ENCODE data around the gene RABGGTA. TPM values are rescaled to one million over a fixed set of nuclear protein-coding genes. Genes with fewer than 3 reads are reported as not detected.

The RABGGTA gene
- total RNA-seq, 2 donors from 2014 or later = 58.6 to 67.0 TPM

DNA sequence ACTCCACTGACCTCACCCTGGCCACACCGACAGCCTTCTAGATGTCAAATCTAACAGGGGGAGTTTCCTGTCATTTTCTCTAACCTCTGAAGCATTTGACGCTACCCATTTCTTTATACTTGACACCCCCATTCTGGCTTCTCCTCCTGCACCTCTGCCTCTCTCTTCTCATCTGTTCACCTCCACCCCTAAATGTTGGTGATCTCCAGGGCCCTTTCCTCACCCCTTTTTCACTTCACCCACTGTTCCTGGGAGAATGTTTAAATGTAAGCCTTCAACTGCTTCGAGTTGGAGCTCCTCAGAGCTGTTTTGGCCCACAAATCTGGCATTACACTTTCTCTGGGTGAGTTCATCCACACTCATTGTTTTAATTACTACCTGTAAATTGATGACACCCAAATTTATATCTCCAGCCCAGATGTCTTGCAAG lies 452 bp upstream of the RABGGTA start:
- ATAC-seq (no peak), DNase-seq (ENCODE audit: low spot score in 2 of 2) (no peak)
- H3K36me3 Mint-ChIP-seq = peaks cover 5 to 6% of the 10 kb centered on the region in 2 donors
- H3K27ac Mint-ChIP-seq = peak overlapping the region; percentile 90 to 92
- H3K9me3 Mint-ChIP-seq = no peaks in the 10 kb centered on the region

DNA sequence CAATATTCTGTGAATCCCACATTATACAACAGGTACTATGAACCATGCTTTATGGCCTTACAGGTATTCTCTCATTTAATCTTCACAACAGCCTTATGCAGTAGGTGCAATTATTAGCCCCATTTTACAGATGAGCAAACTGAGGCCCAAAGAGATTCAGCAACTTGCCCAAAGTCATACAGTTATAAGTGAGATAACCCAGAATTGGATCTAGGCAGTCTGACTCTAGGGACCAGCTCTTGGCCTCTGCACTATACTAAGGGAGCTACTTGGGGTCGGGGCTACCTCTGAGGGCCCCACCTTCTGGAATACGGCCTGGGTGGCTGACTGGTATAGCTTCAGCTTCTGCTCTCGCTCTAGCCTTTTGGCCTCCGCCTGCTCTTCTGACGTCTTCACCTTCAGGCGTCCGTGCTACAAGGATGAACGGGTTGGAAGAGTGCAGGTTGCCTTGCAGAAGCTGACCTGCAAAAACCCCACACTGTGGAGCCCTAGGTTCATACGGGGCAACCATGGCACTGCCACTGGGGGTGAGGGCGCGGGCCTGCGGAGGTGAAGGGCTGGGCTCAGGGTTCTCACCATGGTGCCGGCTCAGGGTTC lies 762 bp downstream of the RABGGTA start:
- Mint-ChIP-seq H3K27ac (peak overlapping the region; percentile 90 to 95), H3K36me3 (peaks cover 5 to 7% of the 10 kb centered on the region in 2 donors), H3K9me3 (no peaks in the 10 kb centered on the region)
- DNase-seq (ENCODE audit: low spot score in 2 of 2) (no peak), ATAC-seq (no peak)

DNA sequence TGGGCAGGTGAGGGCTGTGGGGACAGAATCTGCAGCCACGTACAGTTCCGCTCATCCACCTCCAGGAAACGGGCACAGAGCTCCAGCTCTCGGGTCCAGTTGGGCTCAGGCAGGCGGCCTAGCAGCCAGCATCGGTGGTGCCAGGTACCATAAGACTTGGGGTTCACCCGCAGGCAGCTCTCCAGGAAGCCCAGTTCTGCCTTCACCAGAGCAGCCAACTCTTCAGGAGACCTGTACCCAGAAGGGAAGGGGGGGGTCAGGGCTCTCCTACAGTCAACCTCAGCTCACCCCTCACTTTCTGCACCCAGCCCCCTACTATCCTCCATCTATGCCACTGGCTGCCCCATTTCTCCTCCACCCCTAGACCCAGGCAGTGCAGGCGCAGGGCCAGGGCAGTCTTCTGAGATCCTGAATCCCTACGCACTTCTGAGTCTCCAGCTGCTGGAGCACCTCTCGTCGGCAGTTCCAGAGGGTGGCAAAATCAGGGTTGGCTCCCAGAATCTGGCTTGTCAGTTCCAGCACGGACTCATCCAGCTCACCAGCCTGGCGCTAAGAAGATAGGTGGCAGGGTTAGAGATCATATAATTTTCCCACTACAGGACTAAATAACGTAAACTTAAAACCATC lies 1.4 kb downstream of the RABGGTA start:
- Mint-ChIP-seq H3K27ac (no peak overlapping the region), H3K9me3 (no peaks in the 10 kb centered on the region), H3K36me3 (peaks cover 5 to 7% of the 10 kb centered on the region in 2 donors)
- ATAC-seq (no peak), DNase-seq (ENCODE audit: low spot score in 2 of 2) (no peak)

DNA sequence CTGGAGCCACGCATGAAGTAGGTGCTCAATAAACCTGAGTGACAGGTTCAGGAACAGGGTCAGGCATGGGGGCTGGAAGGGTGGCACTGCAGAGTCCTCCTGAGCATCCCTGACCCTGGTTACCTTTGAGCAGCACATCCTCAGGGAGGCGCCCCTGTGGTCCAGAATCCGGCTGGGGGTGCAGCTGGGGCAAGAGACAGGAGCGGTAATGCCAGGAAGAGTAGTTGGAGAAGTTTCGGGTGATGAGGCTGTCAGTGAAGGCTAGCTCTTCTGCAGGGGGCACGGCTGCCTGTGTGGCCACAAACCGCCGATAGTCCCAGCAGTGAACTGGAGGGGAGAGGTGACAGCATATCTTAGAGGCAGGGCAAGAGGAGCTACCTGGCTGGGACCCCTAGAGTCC lies 2.0 kb downstream of the RABGGTA start:
- ATAC-seq (no peak), DNase-seq (ENCODE audit: low spot score in 2 of 2) (no peak)
- peak overlapping the region in 1 of 2 donors; percentile 63 for H3K27ac Mint-ChIP-seq
- peaks cover 5 to 7% of the 10 kb centered on the region in 2 donors for H3K36me3 Mint-ChIP-seq
- H3K9me3 Mint-ChIP-seq = no peaks in the 10 kb centered on the region

DNA sequence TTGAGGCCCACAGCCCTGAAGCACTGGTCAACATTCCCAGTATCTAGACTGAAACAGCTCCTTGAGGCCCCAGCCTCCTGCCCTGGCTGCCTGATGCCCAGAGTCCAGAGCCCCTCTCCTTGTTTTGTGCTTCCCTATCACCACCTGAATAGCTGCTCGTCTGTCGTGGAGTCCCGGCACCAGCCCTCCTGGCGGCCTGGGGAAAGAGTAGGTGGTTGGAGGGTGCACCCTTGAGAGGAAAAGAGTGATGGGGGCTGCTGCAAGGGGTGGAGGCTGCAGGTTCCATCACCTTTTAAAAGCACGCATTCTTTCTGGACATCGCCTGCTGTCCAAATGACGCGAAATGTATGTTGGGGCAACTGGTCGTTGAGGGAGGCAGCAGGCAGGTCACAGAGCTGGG lies 3.2 kb downstream of the RABGGTA start:
- Mint-ChIP-seq H3K27ac (no peak overlapping the region), H3K9me3 (no peaks in the 10 kb centered on the region), H3K36me3 (peaks cover 5 to 7% of the 10 kb centered on the region in 2 donors)
- no peak for ATAC-seq
- DNase-seq (ENCODE audit: low spot score in 2 of 2) = no peak

DNA sequence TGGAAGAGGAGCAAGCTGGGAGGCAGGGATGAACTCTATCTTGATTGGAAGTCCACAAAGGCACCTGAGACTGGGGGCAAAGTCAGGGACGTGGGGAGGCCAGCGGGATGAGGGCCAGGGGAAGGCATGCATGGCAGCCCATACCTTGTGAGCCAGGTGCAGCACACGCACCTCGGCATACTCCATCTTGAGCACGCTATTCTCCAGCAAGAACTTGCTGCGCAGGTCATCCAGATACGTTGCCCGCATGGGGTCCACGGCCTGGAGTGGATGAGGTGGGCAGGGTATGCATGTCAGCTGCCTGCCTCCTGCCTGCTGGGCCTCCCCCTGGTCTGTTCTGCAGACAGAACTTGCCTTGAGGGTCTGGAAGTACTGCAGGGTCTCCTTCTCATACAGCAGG lies 3.9 kb downstream of the RABGGTA start:
- Mint-ChIP-seq H3K9me3 (no peaks in the 10 kb centered on the region), H3K27ac (peak overlapping the region in 1 of 2 donors; percentile 55), H3K36me3 (peaks cover 5 to 7% of the 10 kb centered on the region in 2 donors)
- no peak for ATAC-seq
- no peak for DNase-seq (ENCODE audit: low spot score in 2 of 2)

DNA sequence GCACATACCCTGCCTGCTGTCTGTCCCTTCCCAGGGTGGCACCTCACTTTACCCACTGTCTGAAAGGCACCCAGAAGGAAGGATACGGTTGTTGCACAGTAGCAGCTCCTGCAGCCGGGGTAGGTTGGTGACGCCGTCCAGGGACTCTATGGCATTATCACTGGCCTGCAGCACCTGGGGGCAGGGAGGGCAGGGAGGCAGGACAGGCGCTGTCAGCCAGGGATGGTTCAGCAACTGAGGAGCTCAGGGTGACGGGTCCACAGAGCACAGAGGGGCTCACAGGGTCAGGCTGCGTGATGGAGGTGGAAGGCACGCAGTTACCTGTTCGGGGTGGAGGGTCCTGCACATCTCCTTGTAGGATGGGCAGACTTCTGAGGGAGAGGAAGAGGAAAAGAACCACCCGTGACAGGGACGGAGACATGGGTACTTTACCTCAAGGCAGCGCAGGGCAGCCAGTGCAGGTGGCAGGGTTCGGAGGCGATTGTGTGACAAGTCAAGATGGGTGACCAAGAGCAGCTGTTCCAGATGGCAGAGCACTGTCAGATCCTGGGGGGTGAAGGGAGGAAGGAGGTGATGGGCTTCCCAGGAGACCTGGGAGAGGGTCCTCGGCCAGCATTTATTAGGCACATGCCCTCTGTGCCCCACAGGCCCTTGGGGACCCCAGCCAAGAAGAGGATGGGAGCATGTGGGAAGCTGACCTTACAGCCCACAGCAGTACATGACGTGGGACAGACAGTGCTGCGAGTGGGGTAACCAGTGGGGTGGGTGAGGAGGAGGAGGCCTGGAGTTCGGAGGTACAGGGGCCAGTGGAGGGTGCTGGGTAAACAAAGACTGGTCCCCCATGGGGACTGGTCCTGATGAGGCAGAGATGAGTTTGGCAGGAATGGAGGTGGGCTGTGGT lies 4.8 kb downstream of the RABGGTA start:
- ATAC-seq = no peak
- H3K27ac Mint-ChIP-seq = peak overlapping the region; percentile 37 to 55
- H3K36me3 Mint-ChIP-seq = peaks cover 5 to 7% of the 10 kb centered on the region in 2 donors
- no peak for DNase-seq (ENCODE audit: low spot score in 2 of 2)
- H3K9me3 Mint-ChIP-seq = no peaks in the 10 kb centered on the region

DNA sequence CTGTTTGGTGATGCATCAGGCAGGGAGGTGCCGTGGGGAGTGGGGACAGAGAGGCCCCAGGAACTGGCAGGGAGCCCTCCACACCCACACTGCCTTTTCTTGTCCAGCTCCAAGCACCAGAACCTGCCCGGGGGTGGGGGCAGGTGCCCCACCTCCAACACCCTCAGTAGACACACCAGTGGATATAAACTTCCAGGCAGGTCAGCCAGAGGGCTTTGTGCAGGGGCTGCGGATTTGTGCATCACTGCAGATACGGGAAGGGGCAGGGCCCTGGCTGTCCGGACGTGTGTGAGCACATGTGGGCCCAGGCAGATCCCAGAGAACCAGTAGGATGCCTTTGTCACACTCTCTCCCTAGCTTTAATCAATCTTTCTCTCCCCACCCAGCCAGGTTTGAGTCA lies 7.1 kb downstream of the RABGGTA start:
- Mint-ChIP-seq H3K27ac (peak overlapping the region in 1 of 2 donors; percentile 55), H3K9me3 (no peaks in the 10 kb centered on the region), H3K36me3 (peaks cover 7 to 11% of the 10 kb centered on the region in 2 donors)
- DNase-seq (ENCODE audit: low spot score in 2 of 2) = no peak
- ATAC-seq = no peak

DNA sequence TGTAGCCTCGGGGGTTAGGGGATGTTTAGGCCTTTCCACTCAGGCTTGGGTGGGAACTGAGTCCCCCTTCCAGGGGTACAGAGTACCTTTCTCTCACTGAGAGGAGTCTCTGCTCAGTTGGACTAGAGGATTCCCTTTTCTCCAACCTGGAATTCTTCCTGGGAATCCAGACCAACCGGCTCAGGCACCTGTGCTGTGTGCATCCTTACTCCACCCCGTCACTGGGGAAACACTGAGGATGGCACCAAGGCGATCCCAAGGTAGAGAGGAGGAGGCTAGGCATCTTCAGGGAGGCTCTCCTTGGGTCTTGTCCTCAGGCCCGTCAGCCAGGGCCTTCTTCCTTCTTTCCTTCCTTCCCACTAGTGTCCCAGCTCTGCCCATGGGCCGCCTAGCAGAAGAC lies 7.5 kb downstream of the RABGGTA start:
- peak overlapping the region in 1 of 2 donors; percentile 55 for H3K27ac Mint-ChIP-seq
- peaks cover 7 to 11% of the 10 kb centered on the region in 2 donors for H3K36me3 Mint-ChIP-seq
- DNase-seq (ENCODE audit: low spot score in 2 of 2) = no peak
- H3K9me3 Mint-ChIP-seq = no peaks in the 10 kb centered on the region
- no peak for ATAC-seq

DNA sequence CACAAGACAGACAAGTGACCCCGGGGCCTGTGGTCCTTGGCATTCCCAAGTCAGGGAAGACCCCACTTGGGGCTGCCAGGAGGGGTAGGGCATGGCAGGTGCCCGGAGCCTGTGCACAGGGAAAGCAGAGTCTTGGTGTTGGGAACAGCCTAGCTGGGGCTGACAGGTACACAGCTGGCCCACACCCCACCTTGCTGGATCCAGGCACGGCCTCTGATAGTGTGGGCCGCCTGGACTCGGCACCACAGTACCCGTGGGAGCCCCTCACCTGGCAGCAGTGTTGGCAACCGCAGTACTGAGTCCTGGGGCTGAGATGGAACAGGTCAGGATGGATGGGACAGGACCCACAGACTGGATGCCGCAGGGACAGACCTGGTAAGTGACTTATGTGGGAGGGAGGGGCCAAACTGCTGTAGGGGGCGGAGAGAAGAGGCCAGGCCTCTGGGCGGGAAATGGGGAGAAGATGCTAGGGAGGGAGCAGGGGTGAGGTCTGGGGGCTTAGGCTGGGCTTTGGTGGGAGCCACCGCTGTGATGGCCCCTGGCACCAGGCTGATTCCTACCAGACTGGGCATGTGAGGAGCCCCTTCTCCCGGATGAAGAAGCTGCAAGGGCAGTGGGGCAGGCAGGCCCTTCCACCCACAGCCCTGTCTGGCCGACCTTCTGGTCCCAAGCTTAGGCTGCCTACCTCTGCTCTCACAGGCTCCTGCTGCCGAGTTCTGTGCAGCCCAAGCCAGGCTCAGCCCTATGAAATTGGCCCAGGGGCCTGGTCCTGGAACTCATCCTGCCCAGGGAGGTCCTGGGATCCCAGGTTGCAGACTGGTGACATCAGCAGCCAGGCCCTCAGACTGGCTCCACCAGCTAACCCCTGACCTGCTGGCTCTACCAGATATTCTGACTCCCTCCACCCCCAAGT lies 8.3 kb downstream of the RABGGTA start, which contains the start of gene TGM1:
TSS of gene TGM1 (minus strand) at position 357 of the 913 bp plus-strand sequence. CDS start 825 bp downstream, outside the sequence.
- peak within 1 kb of the TSS; percentile 52 to 55 for H3K27ac Mint-ChIP-seq
- peaks cover 7 to 11% of the 10 kb centered on the region in 2 donors for H3K36me3 Mint-ChIP-seq
- H3K9me3 Mint-ChIP-seq = no peaks in the 10 kb centered on the region
- no peak for DNase-seq (ENCODE audit: low spot score in 2 of 2)
- ATAC-seq = peak; percentile 4 to 21

DNA sequence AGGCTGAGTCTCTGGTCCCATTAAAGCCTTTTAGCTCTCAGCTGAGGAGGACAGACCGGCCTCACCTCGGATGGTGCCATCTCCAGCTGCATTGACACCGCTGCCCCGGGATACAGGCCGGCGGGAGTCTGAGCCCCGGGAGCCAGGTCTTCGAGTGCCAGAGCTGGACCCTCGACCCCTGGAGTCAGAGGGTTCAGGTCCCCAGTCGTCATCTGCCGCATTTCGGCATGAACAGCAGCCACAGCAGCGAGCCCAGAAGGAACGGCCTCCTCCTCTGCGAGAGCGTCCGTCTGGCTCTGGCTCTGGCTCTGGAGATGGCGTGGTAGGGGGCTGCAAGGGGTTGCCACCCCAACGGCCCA lies 9.4 kb downstream of the RABGGTA start:
- Mint-ChIP-seq H3K27ac (peak overlapping the region in 1 of 2 donors; percentile 52), H3K36me3 (peaks cover 2 to 6% of the 10 kb centered on the region in 2 donors), H3K9me3 (no peaks in the 10 kb centered on the region)
- ATAC-seq = no peak
- no peak for DNase-seq (ENCODE audit: low spot score in 2 of 2)

DNA sequence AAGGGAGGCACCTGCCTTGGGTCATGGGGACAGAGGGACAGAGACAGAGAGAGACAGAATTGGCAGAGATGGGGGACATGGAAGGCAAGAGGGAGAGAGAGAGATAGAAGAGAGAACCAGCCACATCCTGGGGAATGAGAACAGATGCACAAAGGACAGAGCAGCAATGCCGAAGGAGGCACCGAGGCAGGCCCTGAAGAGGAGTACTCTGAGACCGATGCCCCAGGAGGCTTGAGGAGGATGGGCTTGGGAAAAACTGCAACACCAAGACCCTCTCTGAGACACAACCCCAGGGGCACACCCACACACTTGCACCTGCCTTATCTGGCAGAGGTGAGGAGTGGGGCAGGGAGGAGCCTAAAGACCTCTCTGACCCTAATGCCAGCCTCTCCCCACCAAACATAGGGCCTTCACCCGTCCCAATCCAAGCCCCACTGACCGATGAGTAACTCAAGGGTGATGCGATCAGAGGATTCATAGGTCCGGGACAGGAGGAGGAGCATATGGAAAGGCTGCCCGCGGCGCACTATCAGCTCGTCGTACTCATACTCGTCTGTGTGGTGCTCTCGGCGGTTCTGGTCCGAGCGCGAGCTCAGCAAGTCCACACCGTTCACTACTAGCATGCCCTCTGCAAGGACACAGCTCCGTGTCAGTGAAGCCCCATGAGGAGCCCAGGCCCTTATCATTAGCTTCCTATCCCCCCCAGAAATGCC lies 10.0 kb downstream of the RABGGTA start:
- ATAC-seq (no peak), DNase-seq (ENCODE audit: low spot score in 2 of 2) (no peak)
- H3K36me3 Mint-ChIP-seq = peaks cover 0 to 5% of the 10 kb centered on the region in 2 donors
- H3K27ac Mint-ChIP-seq = no peak overlapping the region
- no peaks in the 10 kb centered on the region for H3K9me3 Mint-ChIP-seq

DNA sequence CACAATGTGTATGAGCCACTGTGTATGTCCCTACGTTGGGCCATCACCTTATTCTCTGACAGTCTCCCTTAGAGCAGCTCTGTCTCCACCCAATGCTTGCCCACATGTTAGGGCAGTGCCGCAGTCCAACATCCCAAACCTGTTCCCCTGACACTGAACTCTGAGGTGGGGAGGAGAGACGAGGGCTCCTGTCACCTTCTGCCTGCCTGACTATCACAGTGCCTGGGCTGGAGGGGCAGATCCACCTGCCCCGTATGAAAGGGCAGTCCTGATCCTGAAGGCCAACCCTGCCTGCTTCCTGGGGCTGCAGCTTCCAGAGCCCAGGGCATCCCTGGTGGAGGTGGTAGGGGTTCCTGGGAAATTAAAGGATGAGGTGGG lies 10.6 kb downstream of the RABGGTA start:
- ATAC-seq (no peak), DNase-seq (ENCODE audit: low spot score in 2 of 2) (no peak)
- Mint-ChIP-seq H3K27ac (no peak overlapping the region), H3K36me3 (peaks cover 0 to 5% of the 10 kb centered on the region in 2 donors), H3K9me3 (no peaks in the 10 kb centered on the region)

DNA sequence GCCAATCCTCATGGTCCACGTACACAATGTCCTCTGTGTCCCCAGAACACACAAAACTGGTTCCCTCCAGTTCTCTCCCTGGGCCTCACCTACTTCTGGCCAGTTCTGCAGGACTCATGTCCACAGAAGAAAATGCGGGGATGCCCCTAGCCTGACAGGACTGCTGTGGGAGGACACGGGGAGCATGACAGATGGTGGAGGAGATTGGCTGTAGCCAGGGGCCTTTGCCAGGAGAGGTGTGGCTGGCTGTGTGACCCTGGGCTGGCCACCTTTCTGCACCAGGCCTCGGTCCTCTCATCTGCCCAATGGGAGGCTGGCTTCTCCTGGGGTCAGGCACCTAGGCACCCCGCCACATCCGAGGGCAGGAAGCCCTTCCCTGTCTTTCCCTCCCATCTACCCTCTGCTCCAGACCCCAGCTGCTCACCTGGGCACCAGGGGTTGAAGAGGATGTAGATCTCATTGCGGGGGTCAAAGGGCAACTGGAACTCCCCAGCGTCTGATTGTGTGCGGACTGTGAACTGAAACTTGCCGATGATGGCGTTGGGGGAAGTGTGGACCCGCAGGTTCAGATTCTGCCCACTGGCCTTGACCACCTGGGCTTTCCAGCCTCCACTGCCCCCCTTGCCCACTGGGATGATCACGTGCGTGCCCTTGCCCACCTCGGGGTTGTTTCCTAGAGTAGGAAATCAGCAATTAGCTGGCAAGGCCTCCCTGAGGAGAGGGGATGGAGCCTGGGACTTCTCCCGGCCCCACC lies 11.2 kb downstream of the RABGGTA start:
- DNase-seq (ENCODE audit: low spot score in 2 of 2) (no peak), ATAC-seq (no peak)
- Mint-ChIP-seq H3K9me3 (no peaks in the 10 kb centered on the region), H3K27ac (peak overlapping the region in 1 of 2 donors; percentile 65), H3K36me3 (peaks cover 0 to 7% of the 10 kb centered on the region in 2 donors)

Measured in activated naive CD4-positive, alpha-beta T cell treated with anti-CD3 and anti-CD28 coated beads, Interleukin-2, amount 50 U/mL, for 72 hours (primary cell).